RPMI7951 (cell line): ENCODE data around the gene MTRFR. TPM values are rescaled to one million over a fixed set of nuclear protein-coding genes. Genes with fewer than 3 reads are reported as not detected.
"Not testable (repeated sequence)": the region's sequence is repeated elsewhere in the genome, so short reads cannot be mapped to it uniquely, and the experiment has no call there.

ENCODE experiments used
- DNase-seq: peaks from one replicate; pipeline ENCODE4 v3.0.0-alpha.2; 2012; ENCODE audit warnings: low read depth
- total RNA-seq: library from RNA; depleted of rRNA; stranded (reverse); fragments of >200 nt; shearing (Covaris generic); gene quantifications from 2 replicates; pipeline ENCODE4 v1.2.3, GENCODE V29; 2014

Gene MTRFR
- total RNA-seq, 1 experiment from 2014 or later, result 14.1 TPM

GRCh38 chr12:123248996-123249741 lies 15.9 kb downstream of the MTRFR start:
- DNase-seq, result not testable (repeated sequence)

GRCh38 chr12:123250471-123251383 lies 17.5 kb downstream of the MTRFR start:
- no peak for DNase-seq

DNA sequence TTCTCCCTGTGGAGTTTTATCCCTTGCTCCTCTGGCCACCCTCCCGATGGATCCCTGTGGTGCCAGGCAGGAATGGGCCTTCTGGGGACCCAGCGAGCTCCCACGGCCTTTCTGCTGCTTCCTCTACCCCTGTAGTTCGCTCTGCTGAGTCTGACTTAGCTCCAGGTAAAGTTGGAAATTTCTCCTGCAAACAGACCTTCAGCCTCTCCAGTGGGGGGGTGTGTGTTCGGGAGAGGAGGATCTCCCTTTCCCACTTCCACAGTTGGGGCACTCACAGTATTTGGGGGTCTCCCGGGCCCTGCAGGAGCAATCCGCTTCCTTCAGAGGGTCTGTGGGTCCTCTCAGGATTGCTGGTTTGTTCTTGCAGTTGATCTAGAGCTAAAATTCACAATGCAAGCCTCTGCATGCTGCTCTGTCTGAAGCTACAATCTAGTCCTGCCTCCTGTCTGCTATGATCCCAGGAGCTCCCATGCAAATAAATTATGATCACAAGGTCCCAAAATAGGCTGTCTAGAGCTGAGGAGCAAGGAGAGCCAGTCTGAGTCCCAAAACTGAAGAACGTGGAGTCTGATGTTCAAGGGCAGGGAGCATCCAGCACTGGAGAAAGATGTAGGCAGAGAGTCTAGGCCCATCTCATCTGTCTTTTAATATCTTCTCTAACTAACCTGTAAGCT lies 18.3 kb downstream of the MTRFR start:
- no peak for DNase-seq

DNA sequence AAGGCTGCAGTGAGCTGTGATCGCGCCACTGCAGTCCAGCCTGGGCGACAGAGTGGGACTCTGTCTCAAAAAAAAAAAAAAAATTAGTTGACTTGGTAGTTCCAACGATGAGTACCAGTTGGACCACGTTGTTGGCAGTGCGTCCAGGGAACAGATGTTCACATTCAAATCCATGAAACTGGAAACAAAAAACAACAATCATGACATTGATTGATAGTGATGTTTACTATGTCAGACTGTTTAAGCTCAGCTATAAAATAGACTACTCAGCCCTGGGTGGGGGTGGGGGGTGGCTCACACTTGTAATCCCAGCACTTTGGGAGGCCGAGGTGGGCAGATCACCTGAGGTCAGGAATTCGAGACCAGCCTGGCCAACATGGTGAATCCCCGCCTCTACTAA lies 19.1 kb downstream of the MTRFR start:
- not testable (repeated sequence) for DNase-seq

DNA sequence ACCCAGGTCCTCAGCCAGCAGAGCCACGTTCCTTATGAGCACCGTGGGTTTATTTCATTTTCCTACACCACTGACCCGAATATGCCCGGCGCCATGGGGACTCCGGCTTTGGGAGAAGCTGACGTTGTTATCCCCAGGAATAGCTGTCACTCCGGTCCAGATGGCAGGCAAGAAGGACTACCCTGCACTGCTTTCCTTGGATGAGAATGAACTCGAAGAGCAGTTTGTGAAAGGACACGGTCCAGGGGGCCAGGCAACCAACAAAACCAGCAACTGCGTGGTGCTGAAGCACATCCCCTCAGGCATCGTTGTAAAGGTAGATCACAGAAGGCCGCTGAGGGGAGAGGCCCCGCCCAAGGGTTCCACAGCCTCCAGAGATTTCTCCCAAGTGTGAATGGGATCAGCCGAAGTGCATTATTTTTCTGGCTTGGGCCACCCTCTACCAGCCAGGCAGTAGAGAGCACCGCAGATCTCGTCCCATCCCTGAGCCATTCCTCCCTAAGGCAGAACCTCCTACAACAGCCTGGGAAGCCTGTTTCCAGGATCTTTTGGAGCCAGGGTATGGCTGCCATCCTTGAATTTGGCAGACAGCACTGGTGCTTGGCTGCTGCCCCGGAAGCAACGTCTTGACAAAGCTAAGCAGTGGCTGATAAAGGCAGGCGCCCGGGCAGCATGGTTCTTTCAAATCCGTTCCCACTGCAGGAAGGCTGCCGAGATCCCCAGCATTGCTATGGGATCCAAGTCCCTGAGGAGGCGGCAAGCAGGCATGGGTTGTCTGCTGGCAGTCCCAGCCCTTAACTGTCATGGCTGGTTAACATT lies 20.6 kb downstream of the MTRFR start:
- no peak for DNase-seq

GRCh38 chr12:123254853-123255446 lies 21.7 kb downstream of the MTRFR start:
- DNase-seq, result no peak

DNA sequence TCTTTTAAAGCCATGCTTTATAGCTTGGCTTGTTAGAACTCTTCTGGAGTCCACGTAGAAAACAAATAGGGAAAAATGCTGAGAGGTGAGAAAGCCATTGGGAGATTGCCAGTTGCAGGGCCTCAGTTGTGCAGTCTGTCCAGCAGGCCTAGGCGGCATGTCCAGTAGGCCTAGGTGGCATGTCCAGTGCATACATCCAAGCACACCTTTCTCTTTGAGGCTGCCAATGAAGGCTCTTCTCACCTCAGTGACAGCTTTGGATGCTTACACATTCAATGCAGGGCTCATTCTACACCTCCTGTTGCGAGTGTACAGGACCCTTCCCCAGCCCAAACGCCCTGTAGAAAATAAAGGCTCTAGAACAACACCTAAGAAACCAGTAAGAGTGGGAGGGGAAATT lies 25.4 kb downstream of the MTRFR start:
- no peak for DNase-seq

GRCh38 chr12:123260081-123260480 lies 26.8 kb downstream of the MTRFR start:
- DNase-seq, result no peak

DNA sequence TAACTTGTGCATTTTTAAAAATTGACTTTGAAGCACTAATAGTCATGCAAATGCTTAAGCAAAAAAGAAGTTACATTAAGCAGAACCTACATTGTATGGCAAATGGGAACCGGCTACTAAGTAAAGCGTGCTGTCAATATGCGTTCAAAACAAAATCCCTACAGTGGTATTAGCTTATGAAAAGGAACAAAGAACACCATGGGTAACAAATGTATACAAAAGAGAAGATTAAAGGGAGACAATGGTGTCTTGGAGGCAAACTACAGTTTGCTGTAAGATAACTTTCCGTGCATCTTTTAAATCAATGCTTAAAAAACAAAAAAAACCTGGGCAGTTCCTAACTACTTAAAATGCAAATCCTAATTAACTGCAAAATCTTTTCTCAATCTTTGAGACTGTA lies 28.0 kb downstream of the MTRFR start:
- no peak for DNase-seq

DNA sequence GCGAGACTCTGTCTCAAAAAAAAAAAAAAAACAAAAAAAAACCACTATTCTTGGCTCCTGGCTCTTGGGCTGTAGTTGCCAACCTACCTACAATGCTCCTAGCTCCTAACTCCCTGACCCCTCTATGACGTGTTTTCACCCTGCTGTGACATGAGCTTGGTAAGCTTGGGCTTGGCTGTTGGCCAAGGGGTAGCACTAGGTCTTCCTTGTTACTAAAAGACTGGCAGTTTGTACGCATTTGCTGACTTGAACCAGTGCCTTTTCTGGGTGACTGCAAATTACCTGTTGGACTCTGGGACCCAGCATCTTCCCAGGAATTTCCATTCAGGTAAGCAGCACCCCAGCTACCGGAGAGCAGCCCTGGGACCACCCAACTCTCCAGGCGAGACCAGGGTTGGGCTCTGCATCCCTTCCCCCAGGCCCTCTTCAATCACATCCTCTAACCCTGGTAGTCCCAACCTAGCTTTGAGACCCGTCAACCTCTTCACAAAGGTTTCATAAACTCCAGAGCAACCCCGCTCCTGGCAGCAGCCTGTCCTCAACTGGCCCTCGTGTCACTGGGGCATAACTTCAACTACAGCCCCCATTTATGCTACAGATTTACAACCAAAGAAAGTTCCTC lies 30.1 kb downstream of the MTRFR start:
- no peak for DNase-seq

GRCh38 chr12:123264642-123265041 lies 31.4 kb downstream of the MTRFR start:
- no peak for DNase-seq

DNA sequence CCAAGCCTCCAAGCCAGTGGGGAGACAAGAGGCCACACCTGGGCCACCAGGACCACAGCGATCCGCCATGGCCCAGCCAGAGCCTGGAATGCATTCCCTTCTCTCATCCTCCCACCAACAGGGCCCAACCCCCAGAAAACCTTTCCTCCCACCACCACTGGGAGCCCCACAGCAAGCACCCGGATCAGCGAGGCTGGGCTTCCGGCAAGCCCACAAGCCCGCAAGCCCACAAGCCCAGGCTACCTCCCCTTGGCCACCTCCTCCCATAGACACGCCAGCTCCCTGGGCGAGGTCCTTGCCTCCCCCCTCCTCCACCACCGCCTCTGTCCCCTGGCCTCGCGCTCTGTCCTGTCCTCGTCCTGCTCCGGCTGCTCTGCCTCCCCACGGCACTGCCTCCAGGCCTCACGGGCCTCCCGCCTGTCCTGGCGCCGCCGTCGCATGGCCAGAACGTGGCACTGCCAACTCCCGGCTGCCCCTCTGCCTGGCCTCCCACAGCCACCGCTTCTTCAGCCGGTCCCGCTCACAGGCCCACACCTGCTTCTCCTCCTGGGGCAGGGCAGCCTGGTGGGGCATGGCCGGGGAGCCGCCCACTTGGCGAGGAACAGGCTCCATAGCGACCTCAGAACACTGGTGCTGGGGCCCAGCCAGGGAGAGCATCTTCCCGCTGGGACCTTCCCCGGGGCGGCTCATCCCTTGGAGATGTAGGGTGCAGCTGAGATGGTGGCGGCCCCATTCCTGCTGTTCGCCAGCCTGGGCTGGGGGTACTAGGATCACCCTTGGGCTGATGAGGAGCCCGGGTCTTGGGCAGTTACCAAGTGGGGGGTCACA lies 32.8 kb downstream of the MTRFR start:
- DNase-seq, result no peak

DNA sequence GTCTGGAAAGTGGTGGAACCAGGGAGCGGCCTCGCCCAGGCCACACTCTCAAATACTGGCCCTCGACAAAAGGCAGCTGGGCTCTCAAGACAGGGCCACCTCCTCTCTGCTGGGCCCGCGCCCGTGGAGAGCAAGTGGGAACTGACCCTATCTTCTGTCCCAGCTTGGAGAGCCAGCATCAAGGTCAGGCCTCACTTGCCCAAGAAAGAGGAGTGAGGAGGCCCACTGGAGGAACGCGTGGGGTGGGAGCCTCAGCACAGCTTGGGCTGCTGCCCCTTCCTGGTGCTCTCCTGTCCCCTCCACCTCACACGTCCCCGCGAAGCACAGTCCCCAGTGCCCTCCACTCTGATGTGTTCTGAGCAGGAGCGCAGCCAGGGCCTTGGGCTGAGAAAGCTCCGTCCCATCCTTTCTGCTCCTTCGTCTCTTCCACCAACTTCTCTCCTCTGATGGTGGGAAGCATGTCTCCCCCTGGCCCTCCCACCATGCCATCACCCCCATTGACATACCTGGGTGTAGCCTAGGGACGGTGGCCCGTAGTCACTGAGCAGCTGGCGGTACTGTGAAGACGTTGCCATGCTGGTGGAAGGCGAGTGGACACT lies 33.5 kb downstream of the MTRFR start:
- DNase-seq, result no peak

DNA sequence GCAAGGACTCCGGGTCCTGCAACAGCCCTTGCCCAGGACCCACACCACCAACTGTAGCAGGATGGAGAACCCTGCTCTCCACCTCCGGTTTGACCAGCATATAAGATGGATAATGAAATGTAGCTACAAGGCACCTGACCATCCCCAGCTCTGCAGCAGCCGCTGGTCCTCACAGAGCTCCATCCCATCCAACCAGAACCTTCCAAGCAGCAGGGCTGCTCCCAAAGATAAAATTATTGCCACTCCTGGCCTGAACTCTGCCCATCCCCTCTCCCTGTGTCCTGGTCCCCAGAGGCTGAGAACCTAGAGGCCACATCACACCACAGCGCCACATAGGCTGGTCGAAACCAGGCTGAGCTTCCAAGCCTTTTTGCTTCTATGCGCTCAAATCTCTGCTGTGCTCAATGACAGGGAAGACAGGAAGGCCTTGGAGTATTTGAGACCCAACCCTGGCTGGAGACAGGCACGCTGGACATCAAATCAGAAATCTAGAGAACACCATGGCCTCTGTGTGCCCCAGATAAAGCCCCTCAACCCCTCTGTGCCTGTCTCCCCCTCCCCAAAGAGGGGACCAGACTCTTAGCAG lies 34.2 kb downstream of the MTRFR start:
- DNase-seq, result no peak

DNA sequence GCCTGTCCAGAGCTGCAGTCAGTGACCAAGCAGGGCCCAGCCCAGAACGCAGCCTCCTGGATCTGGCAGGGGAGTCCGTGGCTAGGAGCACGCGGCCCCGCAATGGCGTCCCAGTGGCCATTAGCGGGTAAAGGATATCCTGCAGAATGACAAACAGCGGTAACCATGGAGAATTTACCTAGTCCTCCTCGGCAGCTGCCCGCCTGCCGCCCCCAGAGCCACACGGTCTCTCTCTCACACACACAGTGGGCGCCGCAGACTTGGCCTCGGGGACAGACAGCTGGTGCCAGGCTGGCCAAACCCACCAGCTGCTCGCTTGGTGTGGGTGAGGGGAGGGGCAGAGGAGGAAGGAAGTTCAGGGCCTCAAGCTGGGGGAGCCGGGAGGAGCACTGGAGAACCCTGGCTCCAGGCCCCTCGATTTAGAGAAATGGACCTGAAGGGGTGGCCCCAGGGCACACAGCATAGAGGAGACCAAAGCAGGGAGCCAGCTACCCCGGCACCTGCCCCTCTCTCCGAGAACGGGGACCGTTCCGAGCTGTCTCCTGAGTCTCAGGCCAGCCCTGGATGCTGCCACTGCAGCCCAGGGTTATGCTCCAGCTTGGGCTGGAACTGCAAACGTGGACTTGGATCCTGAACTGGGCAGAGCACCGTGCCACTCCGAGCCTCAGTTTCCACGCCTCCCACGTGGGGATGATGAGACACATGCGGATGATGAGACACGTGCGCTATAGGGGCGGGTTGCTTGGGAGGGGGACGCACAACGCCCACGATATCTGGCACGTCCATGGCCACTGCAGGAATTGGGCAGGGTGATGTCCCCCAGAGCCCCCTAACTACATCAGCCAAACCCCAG lies 35.0 kb downstream of the MTRFR start:
- peak; percentile 67 for DNase-seq

GRCh38 chr12:123268850-123269249 lies 35.6 kb downstream of the MTRFR start:
- DNase-seq, result no peak

- DNase-seq, result peak; percentile 80
These were observed 36.2 kb downstream of the MTRFR start for GRCh38 chr12:123269395-123269892.

DNA sequence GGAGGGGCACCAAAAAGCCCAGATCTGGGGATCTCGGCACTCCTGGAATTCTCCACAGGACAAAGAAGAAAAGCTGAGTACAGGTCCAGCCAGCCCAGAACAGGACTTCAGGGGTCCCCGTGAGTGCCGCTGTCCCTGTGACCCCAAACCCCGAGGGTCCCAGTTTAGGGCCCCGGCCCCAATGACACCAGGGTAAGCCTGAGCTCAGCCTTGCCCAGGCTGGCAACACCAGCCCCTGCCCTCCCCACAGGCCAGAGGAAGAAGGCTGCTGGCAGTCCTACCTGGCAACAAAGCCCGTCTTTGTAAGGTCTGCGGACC lies 36.6 kb downstream of the MTRFR start:
- no peak for DNase-seq
